Sigmoid colon (tissue), 4 donors: ENCODE data around the gene JMJD4.

ENCODE experiments used
- POLR2A ChIP-seq, 2 donors: fragments of 450-650 bp; IDR thresholded peaks; one replicate each; pipeline ENCODE4 v1.6.1; 2016; ENCODE audit warnings: antibody characterized with exemption in 2 of 2, mild to moderate bottlenecking in 2 of 2, moderate library complexity in 2 of 2
- POLR2AphosphoS5 ChIP-seq, 4 donors: sonication (generic); formaldehyde crosslinking; IDR thresholded peaks; one replicate each; pipeline ENCODE4 v1.6.1; 2017; ENCODE audit warnings: antibody characterized with exemption in 4 of 4
- TF ChIP-seq, protein P1 (sequence below), 4 experiments: fragments of 450-650 bp in 3 of 4; fragments of 200-600 bp in 1 of 4; IDR thresholded peaks; one replicate each; pipeline ENCODE4 v1.5.1; 2016 to 2019; ENCODE audit warnings: antibody characterized with exemption in 4 of 4, mild to moderate bottlenecking in 3 of 4, moderate library complexity in 2 of 4

DNA sequence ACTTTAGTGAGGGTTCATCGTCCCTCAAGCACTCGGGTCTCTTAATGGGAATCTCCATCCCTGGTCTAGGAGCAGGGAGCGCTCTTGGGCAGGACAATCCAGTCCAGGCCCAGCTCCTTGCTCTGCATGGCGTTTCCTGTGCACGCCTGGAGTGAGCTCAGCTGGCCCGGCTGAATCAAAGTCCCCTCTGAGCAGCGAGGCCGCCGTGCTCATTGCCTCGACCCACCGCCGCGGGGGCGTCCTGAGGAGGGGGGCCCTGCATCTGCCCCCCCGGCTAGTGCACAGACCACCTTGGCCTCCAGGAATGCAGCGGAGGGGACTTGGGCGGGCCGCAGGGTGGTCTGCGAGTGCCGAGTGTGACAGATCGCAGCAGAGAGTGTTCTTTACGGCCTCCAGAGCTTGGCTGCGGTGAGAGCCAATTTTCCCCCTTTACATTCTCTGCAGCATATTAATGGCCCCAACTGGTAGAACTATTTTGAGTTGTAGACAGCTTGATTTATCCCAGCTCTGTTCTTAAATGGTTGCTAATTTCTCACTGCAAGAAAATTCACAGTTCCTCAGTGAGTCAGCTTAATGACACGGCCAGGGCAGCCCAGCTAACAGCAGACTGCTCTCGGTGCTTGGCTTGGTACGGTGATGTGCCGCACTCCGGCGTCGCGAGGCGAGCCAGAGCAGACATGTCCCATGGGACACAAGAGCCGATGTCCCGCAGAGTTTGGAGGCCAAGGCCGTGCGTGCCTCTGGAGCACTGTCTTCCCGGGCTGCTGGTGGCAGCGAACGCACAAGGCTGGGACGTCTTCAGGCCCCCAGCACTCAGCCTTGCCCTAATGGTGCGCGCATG is 39.9 kb upstream of the JMJD4 start:
- TF ChIP-seq, protein P1, sequence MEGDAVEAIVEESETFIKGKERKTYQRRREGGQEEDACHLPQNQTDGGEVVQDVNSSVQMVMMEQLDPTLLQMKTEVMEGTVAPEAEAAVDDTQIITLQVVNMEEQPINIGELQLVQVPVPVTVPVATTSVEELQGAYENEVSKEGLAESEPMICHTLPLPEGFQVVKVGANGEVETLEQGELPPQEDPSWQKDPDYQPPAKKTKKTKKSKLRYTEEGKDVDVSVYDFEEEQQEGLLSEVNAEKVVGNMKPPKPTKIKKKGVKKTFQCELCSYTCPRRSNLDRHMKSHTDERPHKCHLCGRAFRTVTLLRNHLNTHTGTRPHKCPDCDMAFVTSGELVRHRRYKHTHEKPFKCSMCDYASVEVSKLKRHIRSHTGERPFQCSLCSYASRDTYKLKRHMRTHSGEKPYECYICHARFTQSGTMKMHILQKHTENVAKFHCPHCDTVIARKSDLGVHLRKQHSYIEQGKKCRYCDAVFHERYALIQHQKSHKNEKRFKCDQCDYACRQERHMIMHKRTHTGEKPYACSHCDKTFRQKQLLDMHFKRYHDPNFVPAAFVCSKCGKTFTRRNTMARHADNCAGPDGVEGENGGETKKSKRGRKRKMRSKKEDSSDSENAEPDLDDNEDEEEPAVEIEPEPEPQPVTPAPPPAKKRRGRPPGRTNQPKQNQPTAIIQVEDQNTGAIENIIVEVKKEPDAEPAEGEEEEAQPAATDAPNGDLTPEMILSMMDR (IDR thresholded peaks at IDR 0.05): no peak
- no peak for TF ChIP-seq POLR2A (IDR thresholded peaks at IDR 0.05)
- TF ChIP-seq POLR2AphosphoS5 (IDR thresholded peaks at IDR 0.05): peak; percentile 12 to 60 (median 34)
